Left cardiac atrium (tissue), 4 donors: ENCODE data around the gene CD163L1. TPM values are rescaled to one million over a fixed set of nuclear protein-coding genes. Genes with fewer than 3 reads are reported as not detected.
"Not testable (repeated sequence)": the region's sequence is repeated elsewhere in the genome, so short reads cannot be mapped to it uniquely, and the experiment has no call there.

ENCODE experiments used
- ATAC-seq, 2 donors: fragments of 200-7000 bp; cut with Tn5 transposase; one replicate each; pipeline ENCODE4 v1.9.1; 2020; ENCODE audit warnings: mild to moderate bottlenecking in 2 of 2, moderate library complexity in 2 of 2
- DNase-seq: peaks from one replicate; pipeline ENCODE4 v3.0.0-alpha.2; 2020
- intact Hi-C, 2 donors: fragments of 100-400 bp; cut with DNase I; formaldehyde crosslinking; loops; one replicate each; pipeline versions ENCODE4 v1.14.1 to v1.15.1; 2022 to 2023
- total RNA-seq, 2 donors: library from RNA; stranded (reverse); fragmentation: NEBNext Ultra II Directional; extraction: Animal tissue kit (Norgen Biotek cat#: 25700); gene quantifications; one replicate each; pipeline ENCODE4 v1.2.1, GENCODE V29; 2021
- donor health status: DM: no; HTN: yes; CAD: no.
- donor health status: DM: no; HTN: yes; CAD: no; lungs with severe emphysema.
- donor health status: DM: yes; HTN: yes; CAD: no.
- donor health status: Dilated cardiomyopathy.

The CD163L1 gene
- total RNA-seq, 2 donors from 2014 or later: 6.2 to 10.5 TPM

DNA sequence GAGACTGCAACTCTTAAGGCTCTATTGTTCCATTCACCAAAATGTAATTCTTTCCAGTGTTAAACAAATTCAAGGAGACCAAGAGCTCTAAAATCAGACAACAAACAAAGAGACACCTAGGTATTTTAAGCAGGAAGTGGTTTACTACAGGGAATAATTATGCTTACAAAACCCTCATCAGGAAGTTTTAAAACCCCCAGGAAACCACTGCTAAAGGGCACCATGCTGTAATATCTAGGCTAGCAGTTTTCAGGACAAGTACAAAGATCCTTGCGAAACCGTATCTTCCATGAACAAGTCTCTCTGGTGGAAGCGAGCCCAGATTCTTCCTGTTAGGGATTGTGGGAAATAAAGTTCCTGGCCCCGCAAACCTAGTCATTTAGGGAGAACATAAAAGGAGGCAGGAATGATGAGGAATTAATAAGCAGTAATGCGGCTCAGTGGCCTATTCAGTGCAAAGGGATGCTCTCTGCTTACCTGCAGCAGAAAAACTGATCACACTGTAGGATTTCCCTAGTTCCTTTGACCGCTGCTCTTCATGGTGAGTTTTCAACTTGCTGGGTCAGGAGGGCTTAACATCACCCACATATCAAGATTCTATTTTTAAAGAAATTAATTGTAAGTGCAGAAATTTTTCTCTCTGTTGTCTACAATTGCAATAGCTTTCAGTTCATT lies 97.3 kb downstream of the CD163L1 start:
- DNase-seq: no peak
- intact Hi-C loops: no loop called here
- no peak for ATAC-seq

GRCh38 chr12:7344833-7345606 lies 98.9 kb downstream of the CD163L1 start:
- ATAC-seq (peak in 1 of 2 donors; percentile 19), DNase-seq (no peak)
- intact Hi-C loops: no loop called here

DNA sequence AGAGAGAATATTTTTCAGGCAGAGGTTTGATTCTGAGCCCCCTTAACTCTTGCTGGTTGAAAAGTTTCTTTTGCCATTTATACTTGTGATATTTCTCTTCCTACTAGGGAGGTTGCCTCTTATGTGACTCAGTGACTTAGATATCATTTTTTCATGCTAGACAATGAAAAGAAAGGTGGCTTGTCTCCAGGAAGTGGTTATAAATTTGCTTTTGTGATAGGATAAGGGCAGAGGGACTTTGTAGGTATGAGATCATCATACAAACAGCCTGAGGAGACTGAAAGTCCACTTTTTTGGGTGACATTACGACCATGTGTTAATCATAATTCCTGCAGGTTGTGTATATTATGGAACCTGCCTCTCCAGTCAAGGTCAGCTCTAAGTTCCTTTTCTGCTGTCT lies 104.3 kb downstream of the CD163L1 start:
- intact Hi-C loops: no loop called here
- no peak for DNase-seq
- no peak for ATAC-seq

DNA sequence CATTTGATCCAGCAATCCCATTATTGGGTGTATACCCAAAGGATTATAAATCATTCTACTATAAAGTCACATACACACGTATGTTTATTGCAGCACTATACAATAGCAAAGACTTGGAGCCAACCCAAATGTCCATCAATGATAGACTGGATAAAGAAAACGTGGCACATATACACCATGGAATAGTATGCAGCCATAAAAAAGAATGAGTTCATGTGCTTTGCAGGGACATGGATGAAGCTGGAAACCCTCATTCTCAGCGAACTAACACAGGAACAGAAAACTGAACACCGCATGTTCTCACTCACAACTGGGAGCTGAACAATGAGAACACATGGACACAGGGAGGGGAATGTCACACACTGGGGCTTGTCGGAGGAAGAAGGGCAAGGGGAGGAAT lies 106.2 kb downstream of the CD163L1 start:
- ATAC-seq, DNase-seq, intact Hi-C loops: not testable (repeated sequence)

DNA sequence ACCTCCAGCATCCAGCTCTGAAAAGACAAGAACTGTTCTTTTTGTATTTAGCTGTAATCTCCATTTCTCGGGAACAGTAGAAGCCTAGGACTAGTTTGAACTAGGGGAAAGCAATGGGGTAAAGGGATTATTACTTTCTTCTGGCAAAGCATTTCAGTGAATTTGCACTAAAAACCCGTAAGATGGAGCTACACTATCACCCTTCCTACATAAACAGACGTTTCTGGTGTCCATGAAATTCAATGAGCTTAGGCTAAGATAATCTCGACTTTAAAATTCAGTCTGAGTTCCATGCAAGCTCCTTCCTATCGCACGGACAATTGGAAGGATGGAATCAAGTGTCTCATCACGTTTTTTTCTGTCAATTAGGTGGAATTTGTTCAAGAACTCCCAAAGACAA lies 116.0 kb downstream of the CD163L1 start:
- intact Hi-C loops: no loop called here
- ATAC-seq: no peak
- DNase-seq: no peak

- intact Hi-C loops: no loop called here
- ATAC-seq (no peak), DNase-seq (no peak)
Measured at GRCh38 chr12:7324176-7324575, 119.8 kb downstream of the CD163L1 start.

GRCh38 chr12:7322599-7322998 lies 121.4 kb downstream of the CD163L1 start:
- intact Hi-C loops: no loop called here
- DNase-seq (no peak), ATAC-seq (no peak)

- DNase-seq: no peak
- ATAC-seq: no peak
Measured at GRCh38 chr12:7321624-7322023, 122.3 kb downstream of the CD163L1 start.

GRCh38 chr12:7319930-7320329 lies 124.0 kb downstream of the CD163L1 start:
- intact Hi-C loops: no loop called here
- DNase-seq (no peak), ATAC-seq (no peak)

More at GRCh38 chr12:7321624-7322023, 122.3 kb downstream of the CD163L1 start:
- intact Hi-C loops: no loop called here

DNA sequence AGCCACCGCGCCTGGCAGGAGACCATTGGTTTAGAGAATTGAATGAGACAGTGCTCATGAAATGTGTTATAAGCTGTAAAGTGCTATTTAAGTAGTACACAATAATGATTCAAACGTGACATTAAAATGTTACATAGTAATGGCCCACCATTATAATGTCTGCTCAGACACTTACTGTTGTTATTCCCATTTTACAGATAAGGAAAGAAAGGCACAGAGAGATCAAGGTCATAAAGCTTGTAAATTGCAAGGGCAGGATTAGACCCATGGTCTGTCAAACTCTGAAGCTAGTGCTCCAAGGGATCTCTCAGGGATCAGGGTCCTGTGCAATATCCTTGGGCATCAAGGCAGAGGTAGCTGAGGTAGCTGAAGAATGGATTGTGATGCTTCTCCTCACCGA lies 133.9 kb downstream of the CD163L1 start:
- intact Hi-C loops: no loop called here
- ATAC-seq: no peak

More for the DNA sequence above, 133.9 kb downstream of the CD163L1 start:
- no peak for DNase-seq

Other genes starting within 250 kb of the CD163L1 start
- not detected for gene ACSM4, start 140.1 kb downstream of the CD163L1 start, total RNA-seq
- 100 to 1,000 TPM; 186 to 270 TPM for gene CD163, start 59.6 kb upstream of the CD163L1 start, total RNA-seq
- gene APOBEC1, start 221.8 kb upstream of the CD163L1 start, total RNA-seq: not detected